C4-2B (cell line): Measurements from ENCODE around the gene ANKRD17.

Experiments
- ZFX ChIP-seq: fragments of 450-650 bp; IDR thresholded peaks from 2 replicates; pipeline ENCODE4 v1.6.1; 2017
- TF ChIP-seq, protein P1 (sequence below): fragments of 450-650 bp; conservative IDR thresholded peaks from 2 replicates; pipeline ENCODE4 v1.5.1; 2017; ENCODE audit warnings: mild to moderate bottlenecking

DNA sequence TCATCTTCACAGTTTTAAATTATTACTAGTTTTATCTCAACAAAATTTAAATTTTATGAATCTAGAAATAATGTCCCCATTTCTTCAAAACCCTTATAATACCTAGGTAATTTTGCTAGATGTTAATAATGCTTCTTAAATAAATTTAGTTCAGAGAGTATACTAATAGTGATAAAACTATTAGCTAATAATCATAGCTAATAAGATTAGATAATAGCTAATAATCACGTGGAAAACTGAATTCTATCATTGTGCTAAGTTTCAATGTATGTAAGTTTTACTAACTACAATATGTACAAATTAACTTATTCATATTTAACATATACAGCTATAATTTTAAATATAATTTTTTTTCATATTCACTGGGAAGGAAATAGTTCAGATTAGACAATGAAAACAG, 10.2 kb downstream of the ANKRD17 start:
- TF ChIP-seq, protein P1, sequence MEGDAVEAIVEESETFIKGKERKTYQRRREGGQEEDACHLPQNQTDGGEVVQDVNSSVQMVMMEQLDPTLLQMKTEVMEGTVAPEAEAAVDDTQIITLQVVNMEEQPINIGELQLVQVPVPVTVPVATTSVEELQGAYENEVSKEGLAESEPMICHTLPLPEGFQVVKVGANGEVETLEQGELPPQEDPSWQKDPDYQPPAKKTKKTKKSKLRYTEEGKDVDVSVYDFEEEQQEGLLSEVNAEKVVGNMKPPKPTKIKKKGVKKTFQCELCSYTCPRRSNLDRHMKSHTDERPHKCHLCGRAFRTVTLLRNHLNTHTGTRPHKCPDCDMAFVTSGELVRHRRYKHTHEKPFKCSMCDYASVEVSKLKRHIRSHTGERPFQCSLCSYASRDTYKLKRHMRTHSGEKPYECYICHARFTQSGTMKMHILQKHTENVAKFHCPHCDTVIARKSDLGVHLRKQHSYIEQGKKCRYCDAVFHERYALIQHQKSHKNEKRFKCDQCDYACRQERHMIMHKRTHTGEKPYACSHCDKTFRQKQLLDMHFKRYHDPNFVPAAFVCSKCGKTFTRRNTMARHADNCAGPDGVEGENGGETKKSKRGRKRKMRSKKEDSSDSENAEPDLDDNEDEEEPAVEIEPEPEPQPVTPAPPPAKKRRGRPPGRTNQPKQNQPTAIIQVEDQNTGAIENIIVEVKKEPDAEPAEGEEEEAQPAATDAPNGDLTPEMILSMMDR, result no peak
- no peak for TF ChIP-seq ZFX
